ENCODE measurements around the gene DSG1. TPM values are rescaled to one million over a fixed set of nuclear protein-coding genes. Genes with fewer than 3 reads are reported as not detected.
"Not testable (repeated sequence)": the region's sequence is repeated elsewhere in the genome, so short reads cannot be mapped to it uniquely, and the experiment has no call there.

Gene DSG1
- total and polyA plus RNA-seq, 5 experiments from 2014 or later = not detected

GRCh38 chr18:31297248-31297647 lies 20.7 kb upstream of the DSG1 start:
- H3K27me3 Mint-ChIP-seq = peaks cover 0 to 9% (median 0%) of the 10 kb centered on the region in 5 donors
- POLR2A ChIA-PET = no interaction called here
- DNase-seq = no peak
- H3K27ac Mint-ChIP-seq = no peak overlapping the region
- no peak overlapping the region for H3K4me3 Mint-ChIP-seq
- no peak for ATAC-seq
- no peaks in the 10 kb centered on the region for H3K4me1 Mint-ChIP-seq
- H3K36me3 Mint-ChIP-seq = no peaks in the 10 kb centered on the region
- peaks cover 0 to 17% (median 12%) of the 10 kb centered on the region in 9 donors for H3K9me3 Mint-ChIP-seq

GRCh38 chr18:31301201-31301655 lies 16.7 kb upstream of the DSG1 start:
- no peaks in the 10 kb centered on the region for H3K4me1 Mint-ChIP-seq
- H3K4me3 Mint-ChIP-seq = no peak overlapping the region
- H3K27me3 Mint-ChIP-seq = no peaks in the 10 kb centered on the region
- POLR2A ChIA-PET = no interaction called here
- ATAC-seq = no peak
- H3K9me3 Mint-ChIP-seq = peaks cover 0 to 9% (median 0%) of the 10 kb centered on the region in 9 donors
- no peak for DNase-seq
- no peaks in the 10 kb centered on the region for H3K36me3 Mint-ChIP-seq
- H3K27ac Mint-ChIP-seq = no peak overlapping the region

GRCh38 chr18:31302991-31303390 lies 15.0 kb upstream of the DSG1 start:
- DNase-seq (no peak), ATAC-seq (no peak)
- POLR2A ChIA-PET = no interaction called here
- Mint-ChIP-seq H3K9me3 (peaks cover 0 to 8% (median 0%) of the 10 kb centered on the region in 9 donors), H3K4me3 (no peak overlapping the region), H3K27me3 (no peaks in the 10 kb centered on the region), H3K27ac (no peak overlapping the region), H3K36me3 (no peaks in the 10 kb centered on the region), H3K4me1 (no peaks in the 10 kb centered on the region)

GRCh38 chr18:31303771-31304170 lies 14.2 kb upstream of the DSG1 start:
- POLR2A ChIA-PET = no interaction called here
- no peaks in the 10 kb centered on the region for H3K4me1 Mint-ChIP-seq
- H3K9me3 Mint-ChIP-seq = peaks cover 0 to 4% (median 0%) of the 10 kb centered on the region in 9 donors
- H3K27ac Mint-ChIP-seq = no peak overlapping the region
- no peak overlapping the region for H3K4me3 Mint-ChIP-seq
- no peaks in the 10 kb centered on the region for H3K27me3 Mint-ChIP-seq
- ATAC-seq (no peak), DNase-seq (no peak)
- no peaks in the 10 kb centered on the region for H3K36me3 Mint-ChIP-seq

- no peak overlapping the region for H3K4me3 Mint-ChIP-seq
- DNase-seq = no peak
- H3K36me3 Mint-ChIP-seq = no peaks in the 10 kb centered on the region
- no peaks in the 10 kb centered on the region for H3K4me1 Mint-ChIP-seq
- POLR2A ChIA-PET = no interaction called here
- no peak overlapping the region for H3K27ac Mint-ChIP-seq
- no peak for ATAC-seq
- H3K27me3 Mint-ChIP-seq = peaks cover 0 to 2% (median 0%) of the 10 kb centered on the region in 5 donors
- peaks cover 0 to 11% (median 0%) of the 10 kb centered on the region in 9 donors for H3K9me3 Mint-ChIP-seq
Observed at GRCh38 chr18:31309115-31309514, 8.8 kb upstream of the DSG1 start.

GRCh38 chr18:31316974-31317373 lies 986 bp upstream of the DSG1 start:
- ATAC-seq (no peak), DNase-seq (no peak)
- POLR2A ChIA-PET = no interaction called here
- H3K4me3 Mint-ChIP-seq = no peak overlapping the region
- no peaks in the 10 kb centered on the region for H3K27me3 Mint-ChIP-seq
- no peaks in the 10 kb centered on the region for H3K4me1 Mint-ChIP-seq
- peaks cover 0 to 3% (median 0%) of the 10 kb centered on the region in 9 donors for H3K9me3 Mint-ChIP-seq
- H3K27ac Mint-ChIP-seq = no peak overlapping the region
- H3K36me3 Mint-ChIP-seq = no peaks in the 10 kb centered on the region

- POLR2A ChIA-PET = no interaction called here
- peaks cover 0 to 11% (median 0%) of the 10 kb centered on the region in 5 donors for H3K27me3 Mint-ChIP-seq
- H3K36me3 Mint-ChIP-seq = no peaks in the 10 kb centered on the region
- H3K4me1 Mint-ChIP-seq = no peaks in the 10 kb centered on the region
- no peak overlapping the region for H3K4me3 Mint-ChIP-seq
- no peak overlapping the region for H3K27ac Mint-ChIP-seq
- H3K9me3 Mint-ChIP-seq = peaks cover 0 to 12% (median 0%) of the 10 kb centered on the region in 9 donors
- DNase-seq (no peak), ATAC-seq (no peak)
Observed at GRCh38 chr18:31321719-31322118, 3.8 kb downstream of the DSG1 start.

GRCh38 chr18:31325051-31325450 lies 7.1 kb downstream of the DSG1 start:
- Mint-ChIP-seq H3K9me3 (peaks cover 0 to 12% (median 2%) of the 10 kb centered on the region in 9 donors), H3K4me1 (no peaks in the 10 kb centered on the region), H3K4me3 (no peak overlapping the region), H3K36me3 (no peaks in the 10 kb centered on the region), H3K27me3 (peaks cover 0 to 24% (median 0%) of the 10 kb centered on the region in 5 donors), H3K27ac (no peak overlapping the region)
- no peak for ATAC-seq
- DNase-seq = no peak
- POLR2A ChIA-PET = no interaction called here

- Mint-ChIP-seq H3K9me3 (peaks cover 0 to 12% (median 0%) of the 10 kb centered on the region in 9 donors), H3K27ac (no peak overlapping the region), H3K27me3 (peaks cover 0 to 12% (median 0%) of the 10 kb centered on the region in 5 donors), H3K4me3 (no peak overlapping the region), H3K4me1 (no peaks in the 10 kb centered on the region), H3K36me3 (no peaks in the 10 kb centered on the region)
- DNase-seq = no peak
- POLR2A ChIA-PET = no interaction called here
- no peak for ATAC-seq
Observed at GRCh38 chr18:31329787-31330438, 12.0 kb downstream of the DSG1 start.

GRCh38 chr18:31343454-31343853 lies 25.5 kb downstream of the DSG1 start:
- no peaks in the 10 kb centered on the region for H3K36me3 Mint-ChIP-seq
- H3K27me3 Mint-ChIP-seq = no peaks in the 10 kb centered on the region
- no peak overlapping the region for H3K27ac Mint-ChIP-seq
- DNase-seq (no peak), ATAC-seq (no peak)
- no peaks in the 10 kb centered on the region for H3K4me1 Mint-ChIP-seq
- H3K9me3 Mint-ChIP-seq = peaks cover 0 to 10% (median 0%) of the 10 kb centered on the region in 9 donors
- POLR2A ChIA-PET = no interaction called here
- no peak overlapping the region for H3K4me3 Mint-ChIP-seq

GRCh38 chr18:31353336-31353735 lies 35.4 kb downstream of the DSG1 start:
- H3K4me1 Mint-ChIP-seq, H3K36me3 Mint-ChIP-seq, ATAC-seq, H3K27ac Mint-ChIP-seq, DNase-seq, POLR2A ChIA-PET, H3K4me3 Mint-ChIP-seq, H3K27me3 Mint-ChIP-seq: not testable (repeated sequence)
- H3K9me3 Mint-ChIP-seq = peaks cover 0 to 11% (median 0%) of the 10 kb centered on the region in 9 donors

GRCh38 chr18:31354990-31355389 lies 37.0 kb downstream of the DSG1 start:
- DNase-seq (no peak), ATAC-seq (no peak)
- Mint-ChIP-seq H3K9me3 (peaks cover 0 to 11% (median 0%) of the 10 kb centered on the region in 9 donors), H3K4me1 (no peaks in the 10 kb centered on the region), H3K36me3 (no peaks in the 10 kb centered on the region), H3K4me3 (no peak overlapping the region), H3K27me3 (no peaks in the 10 kb centered on the region), H3K27ac (no peak overlapping the region)
- POLR2A ChIA-PET = no interaction called here

GRCh38 chr18:31356025-31356424 lies 38.1 kb downstream of the DSG1 start:
- Mint-ChIP-seq H3K4me3 (no peak overlapping the region), H3K4me1 (no peaks in the 10 kb centered on the region), H3K36me3 (no peaks in the 10 kb centered on the region), H3K27ac (no peak overlapping the region), H3K9me3 (peaks cover 0 to 11% (median 0%) of the 10 kb centered on the region in 9 donors), H3K27me3 (no peaks in the 10 kb centered on the region)
- DNase-seq = no peak
- ATAC-seq = no peak
- POLR2A ChIA-PET = no interaction called here

- POLR2A ChIA-PET = no interaction called here
- DNase-seq = no peak
- Mint-ChIP-seq H3K9me3 (peaks cover 0 to 12% (median 4%) of the 10 kb centered on the region in 9 donors), H3K27ac (no peak overlapping the region), H3K4me3 (no peak overlapping the region), H3K4me1 (no peaks in the 10 kb centered on the region), H3K36me3 (peaks cover 0 to 9% (median 0%) of the 10 kb centered on the region in 3 donors), H3K27me3 (no peaks in the 10 kb centered on the region)
- no peak for ATAC-seq
Observed at GRCh38 chr18:31364190-31364589, 46.2 kb downstream of the DSG1 start.

All from naive thymus-derived CD8-positive, alpha-beta T cell (primary cell).